Panc1 (cell line): ENCODE data around the gene AP2B1.

Source experiments
- POLR2AphosphoS5 ChIP-seq: IDR thresholded peaks from 2 replicates; pipeline ENCODE4 v1.6.1; 2012; ENCODE audit warnings: mild to moderate bottlenecking, low read depth, low read length, moderate library complexity
- SIN3A ChIP-seq: IDR thresholded peaks from 2 replicates; pipeline ENCODE4 v1.6.1; 2012; ENCODE audit warnings: low read depth, mild to moderate bottlenecking, low read length, moderate library complexity, borderline replicate concordance; ENCODE audit not compliant: insufficient read depth
- TF ChIP-seq, protein P1 (sequence below): fragments of 450-650 bp; IDR thresholded peaks from 2 replicates; pipeline ENCODE4 v1.5.1; 2017; ENCODE audit warnings: mild to moderate bottlenecking

DNA sequence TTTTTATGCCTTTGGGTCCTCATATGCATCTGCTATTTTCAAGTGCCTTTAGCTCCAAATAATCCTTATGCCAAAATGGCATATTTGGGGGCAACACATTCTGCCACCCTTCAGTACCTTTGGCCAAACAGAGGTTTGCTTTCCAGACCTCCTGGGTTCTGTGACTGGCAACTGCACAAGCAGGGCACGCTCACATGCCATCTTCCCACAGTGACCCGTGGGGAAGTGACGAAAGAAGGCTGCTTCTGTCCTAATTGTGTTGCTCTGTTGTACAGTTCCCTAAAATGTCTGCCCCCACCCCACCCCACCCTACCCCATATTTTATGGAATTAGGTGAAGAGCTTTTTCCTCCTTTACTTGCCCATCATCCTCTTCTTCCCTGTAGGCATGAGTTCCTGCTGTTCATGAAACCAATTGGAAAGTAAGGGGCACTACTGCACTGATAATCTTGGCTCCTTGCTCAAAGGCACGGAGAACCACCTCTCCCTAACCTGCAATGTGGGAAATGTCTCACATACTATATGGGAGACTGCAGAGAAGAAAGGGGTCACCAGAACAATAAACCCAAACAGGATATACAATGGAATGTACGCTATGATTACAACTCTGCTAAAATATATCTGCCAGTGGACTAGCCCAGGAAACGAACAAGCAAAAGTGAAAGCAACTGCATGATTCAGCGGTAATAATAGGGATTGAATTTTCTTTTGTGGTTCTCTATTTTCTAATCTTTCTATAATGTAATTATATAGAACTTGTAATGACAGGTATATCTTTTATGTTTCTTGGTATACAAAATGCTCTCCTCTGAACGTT lies 46.3 kb upstream of the AP2B1 start:
- TF ChIP-seq, protein P1, sequence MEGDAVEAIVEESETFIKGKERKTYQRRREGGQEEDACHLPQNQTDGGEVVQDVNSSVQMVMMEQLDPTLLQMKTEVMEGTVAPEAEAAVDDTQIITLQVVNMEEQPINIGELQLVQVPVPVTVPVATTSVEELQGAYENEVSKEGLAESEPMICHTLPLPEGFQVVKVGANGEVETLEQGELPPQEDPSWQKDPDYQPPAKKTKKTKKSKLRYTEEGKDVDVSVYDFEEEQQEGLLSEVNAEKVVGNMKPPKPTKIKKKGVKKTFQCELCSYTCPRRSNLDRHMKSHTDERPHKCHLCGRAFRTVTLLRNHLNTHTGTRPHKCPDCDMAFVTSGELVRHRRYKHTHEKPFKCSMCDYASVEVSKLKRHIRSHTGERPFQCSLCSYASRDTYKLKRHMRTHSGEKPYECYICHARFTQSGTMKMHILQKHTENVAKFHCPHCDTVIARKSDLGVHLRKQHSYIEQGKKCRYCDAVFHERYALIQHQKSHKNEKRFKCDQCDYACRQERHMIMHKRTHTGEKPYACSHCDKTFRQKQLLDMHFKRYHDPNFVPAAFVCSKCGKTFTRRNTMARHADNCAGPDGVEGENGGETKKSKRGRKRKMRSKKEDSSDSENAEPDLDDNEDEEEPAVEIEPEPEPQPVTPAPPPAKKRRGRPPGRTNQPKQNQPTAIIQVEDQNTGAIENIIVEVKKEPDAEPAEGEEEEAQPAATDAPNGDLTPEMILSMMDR, result no peak
- TF ChIP-seq POLR2AphosphoS5 (no peak), SIN3A (no peak)
